GM19023 (cell line): ENCODE data around the gene RHOBTB3.

Experiments used
- ATAC-seq: cut with Tn5 transposase; IDR thresholded peaks from one replicate; pipeline ENCODE4 v1.9.1; 2021; ENCODE audit warnings: mild to moderate bottlenecking, moderate library complexity; ENCODE audit not compliant: unreplicated experiment

The RHOBTB3 gene

DNA sequence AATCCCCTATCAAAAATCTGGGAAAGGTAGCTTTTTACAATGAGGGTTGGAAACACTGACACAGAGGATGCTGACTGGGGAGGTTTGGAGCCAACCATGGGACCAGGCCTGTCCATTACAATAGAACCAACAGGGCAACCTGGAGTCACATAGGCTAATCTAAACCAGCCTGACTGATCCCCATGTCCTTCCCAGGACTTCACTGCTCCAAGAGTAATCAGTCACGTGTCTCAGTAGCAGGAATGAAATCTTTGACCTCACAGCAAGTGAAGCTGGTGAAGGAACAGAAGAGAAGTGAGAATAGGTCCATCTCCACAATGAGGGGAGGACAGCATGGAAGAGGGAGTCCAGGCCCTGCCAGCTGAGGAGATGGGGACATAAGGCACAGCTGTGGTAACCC lies 107.4 kb downstream of the RHOBTB3 start:
- no peak for ATAC-seq

DNA sequence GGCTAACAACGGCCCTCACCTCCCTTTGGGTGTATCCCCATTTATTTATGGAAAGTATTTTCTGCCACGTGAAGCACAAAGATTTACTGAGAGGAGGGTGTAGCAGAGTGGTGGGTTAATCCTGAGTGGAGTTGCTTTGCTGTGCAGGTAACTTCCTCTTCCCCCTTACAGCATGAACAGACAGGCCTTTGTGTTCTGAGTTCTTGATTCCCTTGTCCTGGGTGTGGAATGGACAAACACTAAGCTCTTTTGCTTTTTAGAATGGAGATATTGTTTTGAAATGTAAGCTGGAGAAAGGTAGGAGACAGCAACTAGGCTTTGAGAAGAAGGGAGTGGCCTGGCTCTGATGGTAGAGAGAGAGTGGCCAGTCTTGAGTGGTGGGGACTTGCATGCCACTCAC lies 108.5 kb downstream of the RHOBTB3 start:
- ATAC-seq: no peak

DNA sequence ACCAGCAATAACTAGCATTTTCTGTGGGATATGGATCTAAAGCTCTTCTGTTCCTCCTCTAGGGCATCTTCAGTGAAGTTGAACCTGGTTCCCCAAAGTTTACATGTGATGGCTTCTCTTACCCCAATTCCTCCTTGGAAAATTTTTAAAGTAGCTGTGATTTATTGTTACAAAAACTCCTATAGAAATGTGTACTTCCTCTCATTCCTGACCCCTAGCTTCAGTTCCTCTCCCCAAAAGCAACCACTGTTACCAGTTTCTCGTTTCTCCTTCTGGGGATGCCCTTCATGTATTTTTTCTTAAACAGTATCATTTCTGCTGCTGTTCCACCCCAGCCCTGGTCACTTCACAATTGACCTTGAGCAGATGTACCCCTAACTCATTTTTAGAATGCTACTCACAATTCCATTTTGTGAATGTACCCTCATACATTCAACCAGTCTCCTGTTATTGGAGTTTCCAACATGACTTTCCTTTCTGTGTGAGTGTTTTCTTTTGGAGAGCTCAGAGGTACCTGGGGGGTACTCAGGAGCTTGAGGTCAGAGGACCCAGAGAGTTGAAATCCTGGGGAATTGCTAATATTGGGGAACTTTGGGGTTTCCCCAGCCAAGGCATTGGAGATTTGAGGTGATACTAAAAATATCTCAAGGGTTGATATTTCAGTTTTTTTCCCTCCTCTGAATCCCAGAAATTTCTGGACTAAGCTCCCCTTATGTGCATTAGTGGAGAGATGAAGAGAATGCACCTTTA lies 110.0 kb downstream of the RHOBTB3 start:
- no peak for ATAC-seq

DNA sequence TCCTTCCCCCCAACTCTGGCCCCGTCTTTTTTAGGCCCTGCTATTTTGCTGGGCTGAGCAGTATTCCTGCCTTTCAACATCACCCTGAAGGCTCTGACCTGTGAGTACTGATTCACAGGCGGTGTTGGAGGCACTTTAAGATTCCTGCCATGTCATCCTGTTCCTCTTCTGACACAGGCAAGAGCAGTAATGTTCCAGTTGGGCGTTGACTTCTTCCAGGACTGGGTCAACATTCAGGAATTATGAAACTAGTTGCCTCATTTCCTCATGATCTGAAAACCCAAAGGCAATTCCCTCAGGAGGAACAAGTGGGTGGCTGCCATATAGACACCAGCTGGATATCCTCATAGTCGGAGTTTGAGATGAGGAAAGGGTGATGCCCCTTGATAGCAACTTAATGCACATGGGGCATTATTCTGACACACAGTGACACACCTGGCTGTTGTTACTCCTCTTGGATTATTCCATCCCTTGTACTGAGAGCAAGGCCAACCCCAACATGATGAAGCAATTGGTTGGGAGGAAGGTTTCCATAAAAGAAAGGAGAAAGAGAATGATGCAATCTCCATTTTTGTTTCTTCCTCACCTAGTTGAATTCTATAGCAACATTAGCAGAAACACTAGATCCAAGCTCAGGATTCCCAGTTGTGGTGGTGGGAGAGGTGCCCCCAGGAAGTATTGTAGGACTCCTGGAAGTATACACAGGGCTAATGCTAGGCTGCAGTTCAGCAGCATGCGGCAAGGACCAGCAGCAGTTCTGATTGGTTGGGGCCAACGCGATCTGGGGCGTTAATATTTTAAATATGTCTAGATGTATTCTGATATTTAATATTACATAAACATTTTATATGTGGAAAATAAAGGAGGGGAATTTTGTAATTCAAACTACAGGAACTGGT lies 111.0 kb downstream of the RHOBTB3 start:
- no peak for ATAC-seq

DNA sequence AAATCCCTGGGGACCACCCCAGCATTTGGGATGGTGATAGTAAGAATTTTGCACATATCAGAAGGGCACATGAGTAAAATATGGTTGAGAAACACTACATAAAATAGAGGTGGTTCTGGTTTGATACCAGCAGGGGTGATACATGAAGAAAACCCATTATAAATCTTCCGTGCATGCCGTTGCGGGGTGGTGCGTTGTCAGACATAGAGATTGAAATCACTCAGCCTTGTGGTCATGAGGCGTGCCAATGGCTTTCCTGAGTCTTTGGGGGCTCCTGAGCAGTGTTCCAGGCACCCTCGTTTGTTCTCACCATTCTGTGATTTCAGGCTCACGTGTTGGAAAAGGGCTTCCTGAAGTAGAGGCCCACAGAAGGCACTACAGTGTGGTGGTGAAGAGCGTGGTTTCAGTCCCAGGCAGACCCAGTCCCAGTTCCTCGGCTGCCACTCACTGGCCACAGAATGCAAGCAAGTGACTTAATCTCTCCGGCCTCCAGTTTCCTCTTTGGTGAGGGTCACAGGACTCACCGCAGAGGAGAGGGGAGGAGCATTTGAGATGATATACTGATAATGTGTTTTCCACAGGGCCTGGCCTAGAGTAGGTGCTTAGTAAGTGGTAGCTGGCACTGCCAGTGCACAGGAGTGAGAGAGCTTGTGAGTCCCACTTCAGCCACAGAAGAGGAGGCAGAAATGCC lies 111.9 kb downstream of the RHOBTB3 start:
- ATAC-seq: peak; percentile 93

DNA sequence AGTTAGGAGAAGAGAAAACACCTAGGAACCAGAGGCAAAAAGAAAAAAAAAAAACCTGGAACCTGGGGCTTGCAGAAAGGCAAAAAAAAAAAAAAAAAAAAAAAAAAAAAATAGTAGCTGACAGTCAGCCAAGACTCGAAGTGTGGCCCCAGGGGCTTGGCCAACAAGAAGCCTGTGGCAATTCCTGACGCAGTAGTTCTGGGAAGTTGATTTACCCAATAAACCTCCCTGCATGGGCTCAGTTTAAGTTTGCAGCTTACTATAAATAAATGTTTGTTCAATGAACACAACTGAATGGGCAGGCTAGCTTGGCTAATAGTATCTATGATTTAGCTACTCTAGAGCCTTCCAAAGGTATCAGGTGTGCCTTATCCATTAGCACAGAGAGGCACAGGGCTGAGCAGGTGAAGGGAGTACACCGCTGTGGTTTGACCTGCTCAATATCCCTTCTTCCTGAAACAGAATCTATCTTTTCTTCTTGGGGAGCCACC lies 112.6 kb downstream of the RHOBTB3 start:
- ATAC-seq: no peak

DNA sequence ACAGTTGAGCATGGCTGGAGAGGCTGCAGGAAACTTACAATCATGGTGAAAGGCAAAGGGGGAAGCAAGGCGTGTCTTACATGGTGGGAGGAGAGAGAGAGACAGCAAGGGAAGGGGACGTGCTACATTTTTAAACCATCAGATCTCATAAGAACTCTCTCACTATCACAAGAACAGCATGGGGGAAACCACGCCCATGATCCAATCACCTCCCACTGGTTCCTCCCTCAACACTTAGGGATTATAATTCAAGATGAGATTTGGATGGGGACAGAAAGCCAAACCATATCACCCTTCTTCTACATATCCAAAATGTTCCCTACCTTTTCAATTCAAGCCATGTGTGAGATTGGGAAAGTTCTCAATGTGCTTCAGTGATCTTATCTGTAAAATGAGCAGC lies 114.3 kb downstream of the RHOBTB3 start:
- ATAC-seq: no peak
